AG09309 (cell line): ENCODE results near the gene ISM1.

Source experiments
- DNase-seq: peaks from one replicate; pipeline ENCODE4 v3.0.0-alpha.2; 2010; ENCODE audit warnings: low read depth
- H3K4me3 ChIP-seq: 2 replicates; pipeline ENCODE4 v1.5.1; 2011; ENCODE audit warnings: mild to moderate bottlenecking, low read depth, low read length, moderate library complexity; ENCODE audit not compliant: control insufficient read depth
- CTCF ChIP-seq: IDR thresholded peaks from 2 replicates; pipeline ENCODE4 v1.5.1; 2011; ENCODE audit warnings: mild to moderate bottlenecking, low read depth, low read length, inconsistent platforms; ENCODE audit not compliant: insufficient read depth, control insufficient read depth; ENCODE audit errors: missing control alignments

Gene ISM1

GRCh38 chr20:13220904-13221297 is at the start of gene ISM1:
ISM1 (plus strand) TSS chr20:13221274; CDS start chr20:13221777, 503 bp downstream.
- no peak for TF ChIP-seq CTCF
- H3K4me3 ChIP-seq = peak within 1 kb of the TSS; percentile 54
- no peak for DNase-seq

- DNase-seq = no peak
- H3K4me3 ChIP-seq = no peak overlapping the region
- no peak for TF ChIP-seq CTCF
These were observed 47.9 kb upstream of the ISM1 start for GRCh38 chr20:13173201-13173600.

- no peak for TF ChIP-seq CTCF
- H3K4me3 ChIP-seq = no peak overlapping the region
- no peak for DNase-seq
These were observed 46.7 kb upstream of the ISM1 start for GRCh38 chr20:13174402-13174801.

GRCh38 chr20:13180986-13181889 is 39.8 kb upstream of the ISM1 start:
- TF ChIP-seq CTCF = no peak
- DNase-seq = no peak

GRCh38 chr20:13183005-13183404 is 38.1 kb upstream of the ISM1 start:
- TF ChIP-seq CTCF = no peak
- no peak overlapping the region for H3K4me3 ChIP-seq
- no peak for DNase-seq

More at GRCh38 chr20:13180986-13181889, 39.8 kb upstream of the ISM1 start:
- no peak overlapping the region for H3K4me3 ChIP-seq

- no peak for TF ChIP-seq CTCF
- no peak for DNase-seq
- H3K4me3 ChIP-seq = no peak overlapping the region
These were observed 34.9 kb upstream of the ISM1 start for GRCh38 chr20:13186043-13186774.
